GM12873 (cell line): ENCODE data around the gene GPER1.

ENCODE experiments used
- TF ChIP-seq, protein P1 (sequence below): IDR thresholded peaks from 2 replicates; pipeline ENCODE4 v1.5.1; 2012; ENCODE audit warnings: low read depth, mild to moderate bottlenecking, moderate library complexity, low read length, control low read depth; ENCODE audit not compliant: insufficient read depth; ENCODE audit errors: missing control alignments

GPER1 gene

DNA sequence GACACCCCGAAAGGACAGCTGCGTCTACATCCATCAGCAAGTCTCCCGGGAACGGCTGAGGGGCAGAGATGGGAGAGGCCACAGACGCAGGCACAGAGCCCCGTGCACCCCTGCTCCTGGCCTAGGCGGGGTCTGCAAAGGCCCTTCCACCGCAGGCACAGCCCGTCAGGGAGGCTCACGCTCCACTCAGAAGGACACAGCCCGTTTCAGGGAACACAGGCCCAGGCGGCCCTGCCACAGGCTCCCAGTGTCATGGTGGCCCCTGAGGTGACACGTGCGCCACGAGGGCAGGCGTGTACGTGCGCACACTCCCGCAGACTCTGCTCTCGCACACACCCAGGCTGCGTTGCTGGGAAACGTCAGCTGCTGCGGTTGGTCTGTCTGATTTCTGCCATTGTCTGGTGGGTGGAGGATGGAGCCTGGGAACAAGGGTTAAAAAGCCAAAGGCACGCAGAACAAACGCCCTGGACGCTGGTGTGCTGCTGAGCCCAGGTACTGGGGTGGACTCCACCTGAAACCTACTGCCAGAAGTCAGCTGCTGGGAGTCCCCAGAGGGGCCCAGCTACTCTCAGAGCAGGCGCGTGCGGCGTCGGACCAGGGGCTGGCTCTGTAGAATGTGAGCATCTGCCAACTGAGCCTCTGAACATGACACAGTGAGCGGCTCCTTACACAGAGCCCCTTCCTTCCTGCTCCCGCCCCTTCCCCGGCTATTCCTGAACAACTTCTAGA is 13.1 kb downstream of the GPER1 start:
- TF ChIP-seq, protein P1, sequence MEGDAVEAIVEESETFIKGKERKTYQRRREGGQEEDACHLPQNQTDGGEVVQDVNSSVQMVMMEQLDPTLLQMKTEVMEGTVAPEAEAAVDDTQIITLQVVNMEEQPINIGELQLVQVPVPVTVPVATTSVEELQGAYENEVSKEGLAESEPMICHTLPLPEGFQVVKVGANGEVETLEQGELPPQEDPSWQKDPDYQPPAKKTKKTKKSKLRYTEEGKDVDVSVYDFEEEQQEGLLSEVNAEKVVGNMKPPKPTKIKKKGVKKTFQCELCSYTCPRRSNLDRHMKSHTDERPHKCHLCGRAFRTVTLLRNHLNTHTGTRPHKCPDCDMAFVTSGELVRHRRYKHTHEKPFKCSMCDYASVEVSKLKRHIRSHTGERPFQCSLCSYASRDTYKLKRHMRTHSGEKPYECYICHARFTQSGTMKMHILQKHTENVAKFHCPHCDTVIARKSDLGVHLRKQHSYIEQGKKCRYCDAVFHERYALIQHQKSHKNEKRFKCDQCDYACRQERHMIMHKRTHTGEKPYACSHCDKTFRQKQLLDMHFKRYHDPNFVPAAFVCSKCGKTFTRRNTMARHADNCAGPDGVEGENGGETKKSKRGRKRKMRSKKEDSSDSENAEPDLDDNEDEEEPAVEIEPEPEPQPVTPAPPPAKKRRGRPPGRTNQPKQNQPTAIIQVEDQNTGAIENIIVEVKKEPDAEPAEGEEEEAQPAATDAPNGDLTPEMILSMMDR: no peak

GRCh38 chr7:1101563-1102431 is 13.9 kb downstream of the GPER1 start:
- TF ChIP-seq, protein P1: no peak

DNA sequence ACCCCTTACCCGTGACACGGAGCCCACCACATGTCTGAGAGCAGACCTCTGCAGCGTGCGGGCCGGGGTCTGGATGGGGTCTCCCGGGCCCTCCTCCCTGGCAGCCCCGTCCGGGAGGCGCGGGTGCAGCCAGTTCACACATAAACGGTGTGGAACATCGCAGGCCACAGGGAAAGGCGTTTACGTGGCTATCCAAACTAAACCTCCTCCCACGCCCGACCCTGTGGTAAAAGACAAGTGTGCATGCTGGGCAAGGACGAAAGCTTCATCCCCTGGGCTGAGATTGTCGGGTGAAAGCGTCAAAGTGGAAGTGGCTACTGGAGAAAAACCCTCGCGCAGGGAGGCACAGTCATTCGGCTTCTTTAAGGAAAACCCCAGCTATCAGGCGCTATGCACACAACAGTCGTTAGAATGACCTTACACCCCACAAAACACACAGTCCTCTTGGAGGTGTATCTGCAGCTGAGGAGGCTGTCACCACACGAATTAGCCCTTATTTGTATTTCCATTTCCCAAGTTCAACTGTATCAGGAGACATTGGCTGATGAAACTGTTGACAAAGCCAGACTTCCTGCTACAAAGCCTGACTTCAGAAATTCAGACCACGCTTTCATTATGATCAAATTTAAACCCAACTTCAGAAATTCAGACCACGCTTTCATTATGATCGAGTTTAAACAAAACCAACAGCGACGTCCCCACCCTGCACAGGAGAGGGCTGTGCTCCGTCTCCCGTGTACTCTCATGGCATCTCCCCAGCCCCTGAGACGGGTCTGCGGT is 15.3 kb downstream of the GPER1 start:
- TF ChIP-seq, protein P1: no peak

DNA sequence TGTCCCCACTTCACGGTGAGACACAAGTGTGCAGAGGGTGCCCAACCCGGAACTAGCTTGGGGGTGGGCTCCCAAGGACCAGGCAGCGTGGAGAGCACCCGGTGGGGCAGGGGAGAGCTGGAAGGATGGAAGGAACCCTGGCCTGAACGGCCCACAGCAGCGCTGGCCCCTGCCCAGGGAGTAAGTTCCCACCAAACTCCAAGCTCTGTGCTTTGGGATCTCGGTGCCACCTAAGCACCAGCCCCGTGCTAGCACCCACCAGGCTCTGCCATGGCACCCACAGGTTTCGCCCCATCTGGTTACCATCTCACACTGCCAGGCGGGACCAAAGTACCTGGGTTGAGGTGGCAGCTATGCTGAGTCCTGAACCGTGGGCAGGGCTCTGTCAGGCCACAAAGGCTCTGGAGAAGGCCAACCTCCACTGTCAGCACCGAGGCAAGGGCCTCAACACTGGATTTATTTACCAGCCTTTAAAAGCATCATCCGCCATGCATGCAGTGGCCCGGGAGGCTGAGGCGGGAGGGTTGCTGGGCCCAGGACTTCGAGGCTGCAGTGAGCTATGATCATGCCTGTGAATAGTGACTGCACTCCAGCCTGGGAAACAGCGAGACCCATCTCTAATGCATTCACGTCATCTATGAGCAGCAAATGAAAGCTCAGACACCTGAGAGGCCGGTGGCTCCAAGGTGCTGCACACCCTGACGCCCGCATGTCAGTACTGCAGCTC is 16.0 kb downstream of the GPER1 start:
- TF ChIP-seq, protein P1: no peak

- TF ChIP-seq, protein P1: no peak
Observed at GRCh38 chr7:1104516-1105179, 16.7 kb downstream of the GPER1 start.

GRCh38 chr7:1105189-1105588 is 17.3 kb downstream of the GPER1 start:
- TF ChIP-seq, protein P1: no peak
